GM12878 (cell line): ENCODE measurements around the gene CASP4. TPM values are rescaled to one million over a fixed set of nuclear protein-coding genes. Genes with fewer than 3 reads are reported as not detected.

Experiments used
- ATAC-seq: fragments of 200-7000 bp; cut with Tn5 transposase; 3 replicates; pipeline ENCODE4 v1.9.1; 2020; ENCODE audit warnings: mild to moderate bottlenecking, moderate library complexity
- BruUV-seq: library from RNA; stranded (reverse); fragments of 400-500 nt; replicated peaks from 2 replicates; lab custom pipeline; 2021; lab: Mats Ljungman, UMichigan
- CTCF ChIA-PET: fragments of 300-600 bp; sonication (Branson Sonifier 250); formaldehyde crosslinking; extraction: SDS; loops from one replicate; lab custom pipeline; 2021; ENCODE audit warnings: inconsistent platforms; lab: Yijun Ruan, JAX
- POLR2A ChIA-PET: fragments of 350-600 bp; formaldehyde crosslinking; extraction: SDS; loops from one replicate; lab custom pipeline; 2021; ENCODE audit warnings: inconsistent platforms; lab: Charles Lee
- RAD21 ChIA-PET: fragments of 300-600 bp; sonication (Branson Sonifier 250); formaldehyde crosslinking; loops from one replicate; lab custom pipeline; 2023; ENCODE audit warnings: antibody characterized with exemption; ENCODE audit not compliant: unreplicated experiment; lab: Charles Lee
- SMC1A ChIA-PET: fragments of 300-600 bp; sonication (Branson Sonifier 250); formaldehyde crosslinking; loops from one replicate; lab custom pipeline; 2023; ENCODE audit not compliant: unreplicated experiment, uncharacterized antibody; lab: Charles Lee
- DNase-seq: peaks from one replicate; pipeline ENCODE4 v3.0.0-alpha.2; 2011; ENCODE audit warnings: low read depth, low spot score
- FAIRE-seq: peaks from 3 replicates; lab custom pipeline; 2011; peaks lifted over from hg19 to GRCh38; lab: Jason Lieb, UNC
- H2AFZ ChIP-seq: 2 replicates; pipeline ENCODE4 v1.6.0; 2011; ENCODE audit warnings: low read depth, low read length, control low read depth; ENCODE audit not compliant: control insufficient read depth
- H3K27ac ChIP-seq: 2 replicates; pipeline ENCODE4 v1.5.1; 2011; ENCODE audit warnings: control low read depth; ENCODE audit not compliant: control insufficient read depth, insufficient read depth
- H3K27me3 ChIP-seq, 2 experiments: replicated peaks in 1 of 2; 2 replicates each; pipeline versions ENCODE4 v1.6.0 to v1.6.1; 2011; ENCODE audit warnings: low read length in 1 of 2; ENCODE audit not compliant: control insufficient read depth in 2 of 2, insufficient read depth in 2 of 2
- H3K36me3 ChIP-seq, 2 experiments: 2 replicates each; pipeline ENCODE4 v1.5.1; 2011; ENCODE audit warnings: low read length in 1 of 2; ENCODE audit not compliant: control insufficient read depth in 2 of 2, insufficient read depth in 2 of 2
- H3K4me1 ChIP-seq: 2 replicates; pipeline ENCODE4 v1.6.1; 2011; ENCODE audit warnings: mild to moderate bottlenecking, low read length, moderate library complexity, mixed read lengths; ENCODE audit not compliant: control insufficient read depth, insufficient read depth
- H3K4me2 ChIP-seq: 2 replicates; pipeline ENCODE4 v1.6.0; 2011; ENCODE audit warnings: control low read depth; ENCODE audit not compliant: control insufficient read depth, insufficient read depth
- H3K4me3 ChIP-seq: fragments of 200-600 bp; sonication (generic); 2 replicates; pipeline ENCODE4 v1.5.1; 2016
- H3K79me2 ChIP-seq: 2 replicates; pipeline ENCODE4 v1.6.0; 2011; ENCODE audit warnings: low read length; ENCODE audit not compliant: control insufficient read depth, insufficient read depth
- H3K9ac ChIP-seq: 2 replicates; pipeline ENCODE4 v1.8.0; 2011; ENCODE audit warnings: low read length, control low read depth, mixed read lengths; ENCODE audit not compliant: control insufficient read depth, insufficient read depth
- H3K9me3 ChIP-seq: replicated peaks from 3 replicates; pipeline ENCODE4 v1.5.1; 2011; ENCODE audit warnings: mild to moderate bottlenecking, low read length; ENCODE audit not compliant: control insufficient read depth, insufficient read depth
- H4K20me1 ChIP-seq: 2 replicates; pipeline ENCODE4 v1.6.0; 2011; ENCODE audit not compliant: control insufficient read depth, insufficient read depth
- KDM1A ChIP-seq: fragments of 200-600 bp; sonication (generic); IDR thresholded peaks from 2 replicates; pipeline ENCODE4 v1.6.1; 2016; ENCODE audit warnings: borderline replicate concordance
- RCOR1 ChIP-seq: conservative IDR thresholded peaks from 2 replicates; pipeline ENCODE4 v1.6.1; 2012; ENCODE audit warnings: low read depth, low read length, improper control_type of control experiment
- WGBS: methylation state at CpG from one replicate; pipeline ENCODE4 v1.1.6; 2016; ENCODE audit warnings: low lambda C conversion rate; ENCODE audit not compliant: insufficient replicate concordance, insufficient coverage; ENCODE audit errors: missing lambda C conversion rate; 5-methylcytosine and 5-hydroxymethylcytosine counted together
- in situ Hi-C: fragments of 300-500 bp; cut with MboI; formaldehyde crosslinking; loops from 9 replicates; pipeline ENCODE4 v1.14.3; 2018; ENCODE audit warnings: mixed read lengths
- intact Hi-C: fragments of 100-400 bp; cut with micrococcal nuclease; formaldehyde crosslinking; loops from one replicate; pipeline ENCODE4 v1.14.2; 2022; ENCODE audit not compliant: unreplicated experiment
- polyA plus RNA-seq, 11 experiments: library from polyadenylated mRNA; depleted of rRNA in 4 of 11; unstranded in 6 of 11; stranded (reverse) in 5 of 11; fragments of >200 nt; fragmentation: Nextera tagmentation in 4 of 11; fragmentation: Illumina TruSeq in 1 of 11; extraction: Ambion mirVana in 4 of 11; extraction: Trizol in 1 of 11; gene quantifications; 1 replicate in 1 of 11; 2 replicates in 10 of 11; pipeline versions ENCODE4 v1.2.1 to v1.2.3, GENCODE V29; 2011 to 2016; ENCODE audit warnings: inconsistent platforms in 2 of 11, missing spikeins in 2 of 11, low read depth in 1 of 11
- total RNA-seq, 4 experiments: library from RNA; depleted of rRNA in 3 of 4; stranded (reverse); fragments of >200 nt in 3 of 4; fragmentation: Illumina TruSeq in 1 of 4; extraction: Trizol in 1 of 4; gene quantifications; 2 replicates each; pipeline versions ENCODE4 v1.2.1 to v1.2.3, GENCODE V29; 2013 to 2021
- TF ChIP-seq, protein P1 (sequence below): fragments of 150-350 bp; IDR thresholded peaks from 2 replicates; pipeline ENCODE4 v1.6.1; 2014; ENCODE audit warnings: mild to moderate bottlenecking, low read depth, low read length
- TF ChIP-seq, protein P2 (sequence below): fragments of 450-650 bp; IDR thresholded peaks from 2 replicates; pipeline ENCODE4 v1.6.1; 2016; ENCODE audit warnings: mild to moderate bottlenecking

CASP4 gene
- total and polyA plus RNA-seq, 10 of the 15 experiments (the other 5 are each of a cell fraction or from before 2014, with no cell fraction given) = 25.3 to 113 (median 50.0) TPM

DNA sequence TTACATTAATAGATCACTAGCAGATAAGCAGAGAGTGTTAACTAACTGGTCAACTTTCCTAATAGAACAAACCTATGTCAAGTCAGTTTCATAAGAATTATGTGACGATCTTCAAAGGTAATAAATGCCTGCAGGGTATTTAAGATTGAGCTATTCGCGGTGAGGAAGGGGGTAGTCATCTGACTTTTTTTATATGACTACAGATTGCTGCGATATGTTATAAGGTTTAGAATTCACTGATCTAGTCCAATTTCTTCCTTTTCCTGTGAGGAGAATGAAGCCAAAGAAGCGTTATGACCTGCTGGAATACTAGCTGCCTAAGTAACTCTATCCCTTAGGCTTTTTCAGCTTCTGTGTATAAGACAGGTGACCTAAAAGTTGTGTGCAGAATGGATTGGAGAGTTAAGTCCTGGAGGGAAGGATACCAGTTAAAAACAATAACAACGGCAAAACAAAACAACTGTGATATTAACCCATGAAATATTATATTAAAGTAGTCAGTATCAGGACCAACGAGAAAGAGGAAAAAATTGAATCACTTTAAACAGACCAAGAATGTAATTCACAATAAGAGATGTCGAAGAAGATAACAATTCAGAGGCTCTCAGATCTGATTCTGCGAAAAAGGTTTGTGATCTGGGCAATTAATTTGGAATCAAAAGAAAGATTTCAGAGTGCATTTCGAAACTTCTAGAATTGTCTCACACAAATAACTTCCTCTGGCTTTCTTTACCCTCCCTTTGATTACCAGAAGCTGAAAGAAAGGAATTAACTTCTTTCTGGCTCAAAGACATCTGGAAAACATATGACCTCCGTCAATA lies 630 bp downstream of the CASP4 start:
- intact Hi-C loops = no loop called here
- Histone ChIP-seq H3K4me3 (peak overlapping the region; percentile 67), H3K4me2 (peak overlapping the region; percentile 68), H3K9ac (peak overlapping the region; percentile 67), H3K4me1 (peaks cover 4% of the 10 kb centered on the region), H3K36me3 (no peaks in the 10 kb centered on the region), H3K9me3 (no peaks in the 10 kb centered on the region; the same call in 2 of the 3 replicates), H4K20me1 (no peaks in the 10 kb centered on the region), H3K27me3 (no peaks in the 10 kb centered on the region), H3K27ac (peak overlapping the region; percentile 84), H2AFZ (peak overlapping the region; percentile 98), H3K79me2 (peaks cover 4% of the 10 kb centered on the region)
- ChIA-PET SMC1A (interaction anchor here (0.6 to 6.4 kb wide), 8 partner anchors 15 to 85 kb away, joined by 3 to 28 read pairs (median 3); partner anchors contain the start of gene CASP1), CTCF (interaction anchor here (0.7 to 3.3 kb wide), 5 partner anchors 17 to 625 kb away, joined by 3 to 15 read pairs (median 4); no protein-coding TSS in a partner anchor), RAD21 (interaction anchor here (1.0 to 1.5 kb wide), 3 partner anchors 10 to 127 kb away, joined by 3 to 5 read pairs (median 5); no protein-coding TSS in a partner anchor), POLR2A (no interaction called here)
- FAIRE-seq (no peak), ATAC-seq (peak; percentile 34), DNase-seq (no peak)
- TF ChIP-seq, protein P1, sequence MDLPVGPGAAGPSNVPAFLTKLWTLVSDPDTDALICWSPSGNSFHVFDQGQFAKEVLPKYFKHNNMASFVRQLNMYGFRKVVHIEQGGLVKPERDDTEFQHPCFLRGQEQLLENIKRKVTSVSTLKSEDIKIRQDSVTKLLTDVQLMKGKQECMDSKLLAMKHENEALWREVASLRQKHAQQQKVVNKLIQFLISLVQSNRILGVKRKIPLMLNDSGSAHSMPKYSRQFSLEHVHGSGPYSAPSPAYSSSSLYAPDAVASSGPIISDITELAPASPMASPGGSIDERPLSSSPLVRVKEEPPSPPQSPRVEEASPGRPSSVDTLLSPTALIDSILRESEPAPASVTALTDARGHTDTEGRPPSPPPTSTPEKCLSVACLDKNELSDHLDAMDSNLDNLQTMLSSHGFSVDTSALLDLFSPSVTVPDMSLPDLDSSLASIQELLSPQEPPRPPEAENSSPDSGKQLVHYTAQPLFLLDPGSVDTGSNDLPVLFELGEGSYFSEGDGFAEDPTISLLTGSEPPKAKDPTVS = peak; percentile 56; the same call in 1 of the 2 replicates
- TF ChIP-seq, protein P2, sequence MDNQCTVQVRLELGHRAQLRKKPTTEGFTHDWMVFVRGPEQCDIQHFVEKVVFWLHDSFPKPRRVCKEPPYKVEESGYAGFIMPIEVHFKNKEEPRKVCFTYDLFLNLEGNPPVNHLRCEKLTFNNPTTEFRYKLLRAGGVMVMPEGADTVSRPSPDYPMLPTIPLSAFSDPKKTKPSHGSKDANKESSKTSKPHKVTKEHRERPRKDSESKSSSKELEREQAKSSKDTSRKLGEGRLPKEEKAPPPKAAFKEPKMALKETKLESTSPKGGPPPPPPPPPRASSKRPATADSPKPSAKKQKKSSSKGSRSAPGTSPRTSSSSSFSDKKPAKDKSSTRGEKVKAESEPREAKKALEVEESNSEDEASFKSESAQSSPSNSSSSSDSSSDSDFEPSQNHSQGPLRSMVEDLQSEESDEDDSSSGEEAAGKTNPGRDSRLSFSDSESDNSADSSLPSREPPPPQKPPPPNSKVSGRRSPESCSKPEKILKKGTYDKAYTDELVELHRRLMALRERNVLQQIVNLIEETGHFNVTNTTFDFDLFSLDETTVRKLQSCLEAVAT = no peak
- no peak for TF ChIP-seq KDM1A
- no peak for TF ChIP-seq RCOR1
- BruUV-seq = TSS peak; percentile 81
- in situ Hi-C loops = no loop called here
- WGBS = 28% methylated on average over 11 of the region's 11 CpGs
